HG02840 (cell line): ENCODE results near the gene SMURF1.

ENCODE experiments used
- ATAC-seq: cut with Tn5 transposase; IDR thresholded peaks from one replicate; pipeline ENCODE4 v1.9.1; 2021; ENCODE audit warnings: mild to moderate bottlenecking, moderate library complexity, moderate number of reproducible peaks; ENCODE audit not compliant: unreplicated experiment, low FRiP score

SMURF1 gene

DNA sequence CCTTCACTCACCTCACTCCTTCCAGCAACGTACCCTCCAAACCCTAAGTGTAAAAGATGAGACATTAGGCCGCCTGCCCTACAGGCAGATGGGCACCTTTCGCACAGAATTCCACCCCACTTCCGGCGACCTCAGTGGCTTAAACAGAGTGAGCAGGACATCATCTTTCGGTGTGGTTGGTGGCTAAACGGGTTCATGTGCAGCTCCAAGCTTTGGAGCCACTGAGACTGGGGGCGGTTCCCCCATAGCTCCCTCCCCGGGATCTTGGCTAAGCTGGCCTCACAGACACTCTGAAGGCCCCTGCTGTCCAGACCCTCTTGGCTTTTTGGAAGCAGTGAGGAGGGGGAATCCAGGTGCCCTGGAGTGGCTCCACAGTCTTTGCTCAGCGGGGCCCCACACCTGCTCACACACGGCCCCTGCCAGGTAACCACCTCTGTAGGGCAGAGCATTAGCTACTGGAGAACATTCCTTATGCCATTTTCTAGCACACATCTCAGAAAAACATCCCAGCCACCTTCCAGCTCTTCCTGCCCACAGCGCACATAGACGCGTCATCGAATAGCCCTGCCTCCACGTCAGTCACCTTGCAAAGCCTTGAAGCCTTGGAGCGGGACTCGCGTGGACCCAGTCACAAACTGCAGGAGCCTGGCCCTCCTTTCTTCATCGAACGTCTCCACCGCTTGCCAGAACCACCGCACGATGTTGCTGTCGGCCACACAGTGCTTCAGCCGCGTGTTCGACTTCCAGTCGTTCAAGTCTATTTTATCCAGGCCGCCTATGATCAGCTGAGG, 108.8 kb downstream of the SMURF1 start:
- ATAC-seq, result no peak

GRCh38 chr7:99033765-99034164, 110.1 kb downstream of the SMURF1 start:
- ATAC-seq, result no peak

- ATAC-seq, result no peak
These were observed 111.0 kb downstream of the SMURF1 start for GRCh38 chr7:99032928-99033327.

GRCh38 chr7:99031496-99031895, 112.4 kb downstream of the SMURF1 start:
- no peak for ATAC-seq

- ATAC-seq, result no peak
These were observed 113.0 kb downstream of the SMURF1 start for GRCh38 chr7:99030951-99031350.

DNA sequence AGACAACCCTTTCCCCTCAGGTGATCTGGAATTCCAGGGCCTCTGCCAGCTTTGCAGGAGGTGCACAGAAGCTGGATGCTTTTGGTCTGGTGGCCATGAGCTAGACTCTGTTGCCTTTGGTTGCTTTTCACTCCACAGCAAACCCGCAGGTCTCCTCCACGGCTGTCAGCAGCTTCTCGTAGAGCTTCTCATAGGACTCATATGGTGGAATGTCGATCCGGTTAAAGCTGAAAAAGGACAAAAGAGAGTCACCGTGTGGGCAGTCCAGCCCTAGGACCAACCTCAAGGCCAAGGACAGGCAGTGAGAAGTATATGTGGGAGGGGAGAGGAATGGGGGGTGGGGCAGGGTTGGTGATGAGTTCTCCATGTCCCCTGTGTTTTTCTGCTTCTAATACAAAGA, 113.5 kb downstream of the SMURF1 start:
- ATAC-seq, result no peak

DNA sequence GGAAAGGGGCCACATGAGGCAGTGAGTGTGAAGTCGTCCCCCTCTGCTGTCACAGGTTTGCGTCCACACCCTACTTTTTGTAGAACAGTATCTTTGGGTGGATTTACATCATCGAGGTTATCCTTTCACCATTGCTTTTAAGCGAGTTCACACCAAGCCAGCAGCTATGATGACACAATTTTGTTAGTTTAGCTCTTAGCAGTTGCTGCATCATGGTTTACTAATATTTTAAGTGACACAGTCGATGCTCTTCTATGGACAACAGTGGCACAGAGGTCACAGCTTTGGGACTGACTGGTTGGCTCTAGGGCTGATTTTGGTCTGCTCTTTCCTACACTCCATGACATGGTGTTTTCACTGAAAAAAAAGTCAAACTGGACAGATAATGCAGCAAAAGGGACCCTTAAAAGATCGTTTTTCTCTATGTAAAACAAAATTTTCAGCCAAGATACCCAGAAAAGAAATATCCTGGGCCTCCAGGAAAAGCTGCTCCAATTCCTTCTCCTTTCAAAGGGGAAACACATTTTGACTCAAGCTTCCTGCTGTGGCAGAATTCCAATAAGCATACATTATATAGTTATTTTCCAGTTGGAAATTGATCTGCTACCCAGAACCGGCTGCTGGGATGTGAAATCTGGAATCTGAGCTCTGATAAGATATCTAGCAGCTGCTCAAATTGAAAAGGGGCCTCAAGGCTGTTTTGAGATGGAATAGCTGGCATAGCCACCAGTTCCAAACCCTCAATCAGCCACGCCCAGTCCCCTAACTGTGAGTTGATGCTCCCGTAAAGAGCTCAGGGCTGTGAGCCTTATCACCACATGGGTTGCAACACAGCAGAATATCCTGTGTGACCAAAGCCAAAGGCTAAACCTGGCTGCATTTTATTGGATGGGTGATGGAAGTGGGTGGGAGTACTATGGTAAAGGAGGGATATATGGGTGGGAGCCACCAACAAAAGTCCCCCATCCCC, 114.2 kb downstream of the SMURF1 start:
- ATAC-seq, result no peak

GRCh38 chr7:99028261-99028973, 115.5 kb downstream of the SMURF1 start:
- no peak for ATAC-seq

- ATAC-seq, result no peak
These were observed 116.1 kb downstream of the SMURF1 start for GRCh38 chr7:99027841-99028240.

GRCh38 chr7:99027241-99027640, 116.7 kb downstream of the SMURF1 start:
- no peak for ATAC-seq

DNA sequence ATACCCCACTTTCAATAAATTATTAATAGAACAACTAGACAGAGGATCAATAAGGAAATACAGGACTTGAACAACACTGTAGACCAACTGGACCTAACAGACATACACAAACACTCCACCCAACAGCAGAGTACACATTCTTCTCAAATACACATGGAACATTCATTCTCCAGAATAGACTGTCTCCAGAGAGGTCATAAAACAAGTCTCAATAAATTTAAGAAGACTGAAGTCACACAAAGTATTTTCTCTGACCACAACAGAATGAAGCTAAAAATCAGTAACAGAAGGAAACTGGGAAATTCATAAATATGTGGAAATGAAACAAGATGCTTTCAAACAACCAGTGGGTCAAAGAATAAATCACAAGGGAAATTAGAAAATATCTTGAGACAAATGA, 119.8 kb downstream of the SMURF1 start:
- no peak for ATAC-seq

- no peak for ATAC-seq
These were observed 121.9 kb downstream of the SMURF1 start for GRCh38 chr7:99021941-99022560.

DNA sequence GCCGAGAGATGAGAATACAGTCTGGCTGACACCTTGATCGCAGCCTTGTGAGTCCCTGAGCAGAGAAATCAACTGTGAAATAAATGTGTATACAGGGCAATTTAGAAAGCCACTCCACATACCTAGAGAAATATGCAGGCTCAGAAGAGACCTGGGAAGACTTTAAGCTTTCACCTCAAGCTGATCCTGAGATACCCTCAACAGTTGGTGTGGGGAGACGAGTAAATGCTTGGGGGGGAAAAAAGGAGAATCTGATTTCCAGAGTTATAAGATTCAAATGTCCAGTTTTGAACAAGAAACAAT, 123.5 kb downstream of the SMURF1 start:
- ATAC-seq, result no peak

DNA sequence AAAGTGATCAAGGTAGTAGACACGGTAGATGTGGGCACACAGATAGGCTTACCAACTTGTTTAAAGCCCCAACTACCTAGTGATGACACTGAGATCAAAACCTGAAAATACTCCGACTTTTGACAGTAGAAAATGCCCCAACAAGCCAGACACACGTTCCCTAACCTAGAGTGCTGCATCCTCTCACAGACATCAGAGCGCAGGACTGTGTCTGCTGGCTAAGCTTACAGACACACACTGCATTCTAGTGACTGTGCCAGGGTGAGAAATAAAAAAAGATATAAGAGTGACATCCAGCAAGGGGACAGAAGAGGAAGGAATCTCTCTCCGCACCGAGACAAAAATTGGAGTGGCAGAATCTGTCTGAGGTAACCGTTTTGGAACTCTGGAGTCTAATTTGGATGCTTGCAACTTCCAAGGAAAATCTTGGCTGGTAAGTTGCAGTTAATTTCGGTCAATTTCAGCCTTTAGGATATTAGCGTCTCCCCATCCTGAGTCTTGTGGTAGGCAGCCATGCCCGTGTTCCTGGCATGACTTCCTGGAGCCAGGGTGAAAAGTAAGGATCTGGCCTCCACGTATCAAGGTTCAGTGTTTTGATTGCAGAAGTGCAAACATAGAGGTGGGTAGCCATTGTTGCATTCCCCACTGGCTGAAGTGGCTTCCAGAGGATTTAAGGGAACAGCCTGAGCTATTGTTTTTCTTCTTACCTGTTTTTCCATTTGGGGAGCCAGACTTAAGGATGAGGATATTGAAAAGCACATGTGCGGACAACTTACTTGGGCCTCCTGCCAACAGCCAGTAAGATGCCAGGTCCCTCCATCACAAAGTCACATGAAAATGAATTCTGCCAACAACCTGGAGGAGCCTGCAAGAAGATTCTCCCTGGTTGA, 124.1 kb downstream of the SMURF1 start:
- ATAC-seq, result no peak

DNA sequence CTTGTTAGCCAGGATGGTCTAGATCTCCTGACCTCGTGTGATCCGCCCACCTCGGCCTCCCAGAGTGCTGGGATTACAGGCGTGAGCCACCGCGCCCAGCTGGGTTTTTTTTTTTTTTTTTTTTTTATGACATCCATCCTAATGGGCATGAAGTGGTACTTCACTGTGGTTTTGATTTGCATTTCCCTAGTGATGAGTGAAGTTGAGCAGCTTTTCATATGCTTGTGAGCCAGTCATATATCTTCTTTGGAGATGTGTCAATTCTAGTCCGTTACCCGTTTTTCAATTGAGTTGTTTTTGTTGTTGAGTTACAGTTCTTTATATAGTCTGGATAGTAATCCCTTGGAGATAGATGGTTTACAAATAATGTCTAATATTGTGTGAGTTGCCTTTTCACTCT, 127.7 kb downstream of the SMURF1 start:
- ATAC-seq, result no peak

DNA sequence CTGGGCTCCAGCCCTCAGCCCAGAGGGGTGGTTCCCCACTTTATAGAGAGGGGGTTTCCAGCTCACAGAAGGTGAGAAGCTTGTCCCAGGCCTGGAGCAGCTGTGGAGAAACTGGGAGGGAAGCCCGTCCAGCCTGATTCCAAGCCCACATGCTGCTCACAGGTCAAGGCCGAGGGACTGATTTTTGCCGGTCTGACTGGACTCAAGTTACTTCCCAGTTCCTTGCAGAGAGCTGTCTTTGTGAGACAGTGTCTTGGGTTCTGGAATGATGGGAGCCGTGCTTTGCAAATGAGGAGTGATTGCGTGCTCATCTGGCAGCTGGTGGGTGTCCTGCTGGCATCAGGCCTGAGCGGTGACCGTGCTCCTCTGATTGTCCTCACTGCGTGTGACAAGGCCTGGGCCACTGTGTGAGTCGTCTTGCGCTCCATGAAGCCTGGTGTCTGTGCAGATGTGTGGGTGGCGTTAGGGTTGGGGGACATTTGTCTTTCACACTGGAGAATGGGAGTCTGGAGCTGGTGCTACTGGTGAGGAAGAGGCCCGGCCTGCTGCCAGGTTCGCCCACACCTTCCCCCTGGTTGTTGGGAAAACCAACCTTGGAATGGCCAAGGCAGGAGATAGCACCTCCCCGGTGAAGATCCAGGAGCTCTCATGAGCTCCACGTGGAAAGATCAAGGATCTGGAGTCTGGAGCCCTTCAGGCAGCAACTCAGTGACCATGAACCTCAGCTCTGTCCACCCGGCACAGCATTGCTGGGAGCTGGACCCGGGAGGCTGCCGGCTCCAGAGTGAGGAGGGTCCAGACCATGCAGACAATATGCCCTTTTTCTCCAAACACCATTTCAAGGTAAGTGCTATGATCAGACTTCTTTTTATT, 129.6 kb downstream of the SMURF1 start:
- no peak for ATAC-seq

DNA sequence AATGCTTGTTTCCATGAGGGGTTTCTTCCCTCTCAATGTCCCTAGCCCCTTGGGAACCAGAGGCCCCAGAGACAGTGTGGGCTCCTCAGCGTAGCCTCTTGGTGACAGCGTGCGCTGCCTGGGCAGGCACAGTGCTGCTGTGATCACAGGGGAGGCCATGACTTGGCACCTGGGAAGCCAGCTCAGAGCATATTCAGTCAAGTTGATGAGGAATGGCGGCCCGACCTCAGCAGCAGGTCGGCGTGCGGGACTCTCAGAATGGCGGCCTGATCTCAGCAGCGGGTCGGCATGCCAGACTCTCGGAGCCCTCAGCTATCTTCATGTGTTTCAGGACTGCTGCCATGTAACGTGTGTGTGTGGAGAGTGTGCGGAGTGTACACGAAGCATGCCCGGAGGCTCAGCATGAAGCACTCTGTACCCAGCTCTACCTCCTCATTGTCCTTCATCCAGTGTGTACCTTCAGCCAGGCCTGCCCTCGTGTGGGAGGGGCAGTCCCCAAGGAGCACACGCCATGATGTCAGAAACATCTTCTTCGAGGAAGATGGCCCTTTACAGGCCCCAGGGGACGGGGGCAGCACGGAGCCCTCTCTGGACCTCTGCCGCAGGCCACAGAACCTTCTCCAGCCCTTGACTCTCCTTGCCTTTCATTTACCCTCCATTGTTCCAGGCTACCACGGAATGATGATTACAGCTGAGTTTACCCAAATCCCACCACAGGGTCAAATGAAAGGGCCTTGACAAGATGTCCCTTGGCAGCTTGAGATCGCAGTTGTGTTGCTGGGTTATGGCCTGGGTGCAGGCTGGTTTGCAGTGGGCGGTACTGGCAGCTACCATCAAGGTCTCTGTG, 130.4 kb downstream of the SMURF1 start:
- no peak for ATAC-seq

DNA sequence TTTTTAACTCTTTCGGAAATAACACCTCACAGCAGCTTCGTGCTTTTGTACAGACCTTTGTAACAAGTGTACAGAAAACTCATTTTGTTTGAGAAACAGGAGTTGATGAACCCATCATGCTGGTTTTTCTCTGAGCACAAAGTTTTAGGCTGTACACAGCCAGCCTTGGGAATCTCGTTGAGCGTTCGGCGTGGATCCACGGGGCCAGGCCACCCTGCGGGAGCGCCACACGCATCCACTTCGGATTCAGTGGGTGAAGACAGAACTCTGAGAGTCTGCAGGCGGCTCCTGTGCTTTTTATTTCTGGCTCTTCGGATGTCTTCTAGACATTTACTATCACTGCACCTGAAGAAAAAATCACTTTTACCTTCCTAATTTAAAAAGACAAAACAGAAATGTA, 131.2 kb downstream of the SMURF1 start:
- no peak for ATAC-seq
